ENCODE data around the gene OPCML. TPM values are rescaled to one million over a fixed set of nuclear protein-coding genes. Genes with fewer than 3 reads are reported as not detected.

Gene OPCML
- total RNA-seq, 1 donor from 2014 or later: not detected

- no peak overlapping the region for H3K4me3 Mint-ChIP-seq
- intact Hi-C loops (cut with micrococcal nuclease): no loop called here
- no peak for DNase-seq
- H3K36me3 Mint-ChIP-seq (ENCODE audit: low read depth): no peaks in the 10 kb centered on the region
- ChIA-PET CTCF (no interaction called here), POLR2A (no interaction called here)
- ATAC-seq (ENCODE audit: low read depth): no peak
- H3K9me3 Mint-ChIP-seq: peaks cover 2% of the 10 kb centered on the region
- no peaks in the 10 kb centered on the region for H3K27me3 Mint-ChIP-seq
- TF ChIP-seq CTCF (IDR thresholded peaks at IDR 0.05): no peak
- H3K27ac Mint-ChIP-seq: no peak overlapping the region
- no peaks in the 10 kb centered on the region for H3K4me1 Mint-ChIP-seq
Measured at GRCh38 chr11:132646890-132647289, 885.4 kb downstream of the OPCML start.

- CTCF ChIA-PET: no interaction called here
- peaks cover 2% of the 10 kb centered on the region for H3K9me3 Mint-ChIP-seq
- H3K27ac Mint-ChIP-seq: no peak overlapping the region
- no peak for DNase-seq
- POLR2A ChIA-PET: no interaction called here
- H3K4me3 Mint-ChIP-seq: no peak overlapping the region
- no peaks in the 10 kb centered on the region for H3K36me3 Mint-ChIP-seq (ENCODE audit: low read depth)
- H3K4me1 Mint-ChIP-seq: no peaks in the 10 kb centered on the region
- intact Hi-C loops (cut with micrococcal nuclease): no loop called here
- TF ChIP-seq CTCF (IDR thresholded peaks at IDR 0.05): no peak
- no peak for ATAC-seq (ENCODE audit: low read depth)
- no peaks in the 10 kb centered on the region for H3K27me3 Mint-ChIP-seq
Measured at GRCh38 chr11:132644520-132645239, 887.6 kb downstream of the OPCML start.

GRCh38 chr11:132643239-132643638, 889.1 kb downstream of the OPCML start:
- POLR2A ChIA-PET: no interaction called here

GRCh38 chr11:132640952-132641351, 891.3 kb downstream of the OPCML start:
- Mint-ChIP-seq H3K4me3 (no peak overlapping the region), H3K27ac (no peak overlapping the region), H3K27me3 (no peaks in the 10 kb centered on the region), H3K4me1 (no peaks in the 10 kb centered on the region), H3K36me3 (ENCODE audit: low read depth) (no peaks in the 10 kb centered on the region), H3K9me3 (no peaks in the 10 kb centered on the region)
- POLR2A ChIA-PET: no interaction called here
- ATAC-seq (ENCODE audit: low read depth): no peak
- CTCF ChIA-PET: no interaction called here
- intact Hi-C loops (cut with micrococcal nuclease): no loop called here
- no peak for TF ChIP-seq CTCF (IDR thresholded peaks at IDR 0.05)
- DNase-seq: no peak

More at GRCh38 chr11:132643239-132643638, 889.1 kb downstream of the OPCML start:
- H3K27ac Mint-ChIP-seq: no peak overlapping the region
- no peaks in the 10 kb centered on the region for H3K4me1 Mint-ChIP-seq
- CTCF ChIA-PET: no interaction called here
- no peak for TF ChIP-seq CTCF (IDR thresholded peaks at IDR 0.05)
- peaks cover 2% of the 10 kb centered on the region for H3K9me3 Mint-ChIP-seq
- intact Hi-C loops (cut with micrococcal nuclease): no loop called here
- H3K36me3 Mint-ChIP-seq (ENCODE audit: low read depth): no peaks in the 10 kb centered on the region
- DNase-seq (no peak), ATAC-seq (ENCODE audit: low read depth) (no peak)
- H3K27me3 Mint-ChIP-seq: no peaks in the 10 kb centered on the region
- H3K4me3 Mint-ChIP-seq: no peak overlapping the region

- H3K36me3 Mint-ChIP-seq (ENCODE audit: low read depth): no peaks in the 10 kb centered on the region
- ATAC-seq (ENCODE audit: low read depth): no peak
- no peak overlapping the region for H3K4me3 Mint-ChIP-seq
- no peaks in the 10 kb centered on the region for H3K4me1 Mint-ChIP-seq
- intact Hi-C loops (cut with micrococcal nuclease): no loop called here
- H3K27me3 Mint-ChIP-seq: no peaks in the 10 kb centered on the region
- TF ChIP-seq CTCF (IDR thresholded peaks at IDR 0.05): no peak
- POLR2A ChIA-PET: no interaction called here
- H3K9me3 Mint-ChIP-seq: no peaks in the 10 kb centered on the region
- no peak for DNase-seq
- no peak overlapping the region for H3K27ac Mint-ChIP-seq
- CTCF ChIA-PET: no interaction called here
Measured at GRCh38 chr11:132639986-132640385, 892.3 kb downstream of the OPCML start.

Measured in activated B cell treated with CpG ODN at 0.5 μM for 24 hours (primary cell).